Activated CD8-positive, alpha-beta memory T cell treated with anti-CD3 and anti-CD28 coated beads, Interleukin-2, amount 50 U/mL, for 4 hours (primary cell): ENCODE data around the gene WNT5A.

ENCODE experiments used
- DNase-seq: peaks from one replicate; pipeline ENCODE4 v3.0.0-alpha.2; 2020

WNT5A gene

DNA sequence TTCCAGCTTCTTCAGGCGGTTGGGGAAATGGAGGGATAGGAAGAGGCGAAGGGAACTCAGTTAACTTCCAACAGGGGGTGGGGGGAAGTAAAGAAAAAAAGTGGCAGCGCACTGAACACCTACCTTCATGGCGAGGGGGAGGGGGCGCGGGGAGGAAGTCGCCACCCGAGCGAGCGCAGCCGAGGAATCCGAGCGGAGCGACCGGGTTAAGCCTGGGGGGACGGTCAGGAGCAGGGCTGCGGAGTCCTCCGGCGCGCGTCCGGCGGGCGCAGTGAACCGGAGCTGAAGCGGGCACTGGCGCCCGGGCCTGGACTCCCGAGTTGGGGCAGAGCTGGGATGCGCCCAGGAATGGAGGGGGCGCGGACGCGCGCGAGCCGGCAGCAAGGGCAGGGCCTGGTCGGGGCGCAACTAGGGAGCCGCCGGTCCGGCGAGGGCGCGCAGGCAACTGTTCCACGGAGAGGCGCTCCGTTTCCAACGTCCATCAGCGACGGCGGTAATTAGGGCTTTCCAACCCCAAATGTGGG lies at the start of gene WNT5A:
TSS of gene WNT5A (minus strand) at position 450 of the 524 bp plus-strand sequence. CDS start at position 129, 321 bp downstream.
- DNase-seq = no peak

- no peak for DNase-seq
Observed at GRCh38 chr3:55534876-55535275, 47.8 kb upstream of the WNT5A start.

DNA sequence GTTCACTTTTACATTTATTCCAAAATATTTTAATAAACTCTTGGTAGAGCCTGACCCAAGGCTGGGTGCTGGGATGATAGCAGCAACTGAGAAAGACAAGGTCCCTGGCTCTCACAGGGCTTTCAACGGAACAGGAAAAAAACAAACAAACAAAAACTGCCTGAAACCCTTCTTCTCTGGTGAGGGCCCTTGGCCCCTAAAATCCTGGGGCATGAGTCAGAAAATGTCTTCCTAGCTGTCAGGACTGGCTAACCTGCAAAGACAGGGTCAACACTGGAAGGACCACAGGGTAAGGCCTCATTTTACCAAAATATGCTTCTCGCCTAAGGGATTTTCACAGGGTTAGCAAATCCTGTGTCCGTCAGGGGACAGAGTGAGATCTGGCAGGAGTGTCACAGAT lies 45.7 kb upstream of the WNT5A start:
- no peak for DNase-seq

GRCh38 chr3:55531321-55531720 lies 44.2 kb upstream of the WNT5A start:
- no peak for DNase-seq

GRCh38 chr3:55527361-55527760 lies 40.3 kb upstream of the WNT5A start:
- no peak for DNase-seq

DNA sequence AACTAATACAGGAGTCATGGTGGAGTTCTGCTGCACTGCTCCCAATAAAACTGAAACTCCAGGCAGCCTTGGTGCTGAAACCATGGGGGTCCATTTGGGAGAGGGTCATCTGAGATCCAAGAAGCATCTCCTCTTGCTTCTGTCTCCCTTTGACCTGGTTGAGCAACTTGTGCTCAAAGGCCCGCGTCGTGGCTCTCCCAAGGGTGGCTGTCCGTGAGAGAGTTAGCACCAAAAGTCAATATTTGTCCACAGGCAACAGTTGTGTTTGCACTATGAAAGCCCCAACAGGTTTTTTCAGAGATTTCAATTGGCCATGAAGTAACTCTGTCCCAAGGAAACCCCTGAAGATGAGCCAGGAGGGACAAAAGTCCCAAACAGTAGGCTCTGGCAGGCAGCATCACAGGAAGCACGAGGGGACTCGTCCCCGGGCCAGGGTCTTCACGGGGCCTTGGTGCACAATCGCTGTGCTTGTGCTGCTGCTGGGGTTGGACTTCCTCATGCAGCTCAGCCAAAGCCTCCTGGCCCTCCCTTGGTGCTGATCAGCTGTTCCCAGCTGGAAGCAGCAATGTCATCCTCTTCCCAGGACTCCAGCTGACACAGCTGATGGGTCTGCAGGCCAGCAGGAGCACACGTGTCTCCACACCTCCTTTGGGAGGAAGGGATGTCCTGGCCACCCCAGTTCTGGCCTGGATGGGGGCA lies 39.4 kb upstream of the WNT5A start:
- DNase-seq = no peak

DNA sequence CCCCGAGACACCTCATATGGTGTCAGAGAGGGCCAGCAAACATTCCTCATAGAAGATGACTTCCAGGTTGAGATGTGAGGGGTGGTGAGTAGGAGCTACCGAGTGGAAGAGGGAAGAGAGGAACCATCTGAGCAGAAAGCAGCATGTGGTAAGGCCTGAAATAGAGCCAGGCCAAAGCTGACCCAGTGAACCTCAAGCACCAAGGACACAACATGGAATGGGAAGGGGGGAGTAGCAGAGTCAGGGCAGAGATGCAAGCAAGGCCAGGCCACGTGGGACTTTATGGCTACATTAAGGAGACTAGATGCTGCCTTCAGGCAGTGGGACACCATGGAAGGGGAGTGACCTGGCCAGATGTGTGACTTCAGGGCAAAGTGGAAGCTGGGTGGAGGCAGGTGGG lies 38.3 kb upstream of the WNT5A start:
- DNase-seq = no peak

- DNase-seq = no peak
Observed at GRCh38 chr3:55524565-55525244, 37.6 kb upstream of the WNT5A start.

DNA sequence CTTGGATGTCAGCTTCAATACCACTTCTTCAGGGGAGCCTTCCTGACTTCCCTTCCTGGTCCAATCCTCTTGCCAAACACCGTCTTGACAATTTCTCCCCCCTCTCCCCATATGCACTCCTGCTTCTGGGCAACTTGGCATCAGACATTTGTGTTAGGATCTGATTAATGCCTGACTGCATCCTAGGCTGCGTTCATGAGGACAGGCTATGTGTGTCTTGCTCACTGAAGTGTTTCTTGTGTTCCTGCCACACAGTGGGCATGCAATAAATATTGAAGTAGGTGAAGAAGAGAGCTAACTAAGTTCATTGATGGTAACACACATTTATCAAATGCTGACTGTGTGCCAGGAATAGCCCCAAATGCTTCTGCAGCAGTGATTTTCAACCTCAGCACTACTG lies 36.4 kb upstream of the WNT5A start:
- DNase-seq = no peak

GRCh38 chr3:55521738-55522421 lies 34.8 kb upstream of the WNT5A start:
- no peak for DNase-seq

- DNase-seq = no peak
Observed at GRCh38 chr3:55521064-55521737, 34.1 kb upstream of the WNT5A start.

DNA sequence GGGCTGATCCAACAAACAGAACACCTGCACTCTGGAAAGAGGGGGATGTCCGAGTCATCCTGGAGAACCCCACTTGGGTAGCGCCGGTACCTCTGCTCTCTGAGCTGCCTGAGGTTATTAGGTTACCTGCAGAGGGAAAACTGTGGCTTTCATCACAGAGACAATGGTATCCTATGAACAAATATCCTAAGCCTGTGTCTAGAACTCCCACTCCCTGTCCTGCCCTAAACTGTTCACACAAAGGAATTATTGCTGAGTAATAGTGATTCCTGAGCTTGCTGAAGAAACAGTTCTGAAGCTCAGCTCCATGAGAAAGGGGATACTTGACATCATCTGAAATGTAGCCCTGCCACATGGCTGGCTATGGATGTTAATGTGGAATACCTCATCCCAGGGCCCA lies 31.9 kb upstream of the WNT5A start:
- no peak for DNase-seq

GRCh38 chr3:55518451-55518850 lies 31.3 kb upstream of the WNT5A start:
- no peak for DNase-seq

DNA sequence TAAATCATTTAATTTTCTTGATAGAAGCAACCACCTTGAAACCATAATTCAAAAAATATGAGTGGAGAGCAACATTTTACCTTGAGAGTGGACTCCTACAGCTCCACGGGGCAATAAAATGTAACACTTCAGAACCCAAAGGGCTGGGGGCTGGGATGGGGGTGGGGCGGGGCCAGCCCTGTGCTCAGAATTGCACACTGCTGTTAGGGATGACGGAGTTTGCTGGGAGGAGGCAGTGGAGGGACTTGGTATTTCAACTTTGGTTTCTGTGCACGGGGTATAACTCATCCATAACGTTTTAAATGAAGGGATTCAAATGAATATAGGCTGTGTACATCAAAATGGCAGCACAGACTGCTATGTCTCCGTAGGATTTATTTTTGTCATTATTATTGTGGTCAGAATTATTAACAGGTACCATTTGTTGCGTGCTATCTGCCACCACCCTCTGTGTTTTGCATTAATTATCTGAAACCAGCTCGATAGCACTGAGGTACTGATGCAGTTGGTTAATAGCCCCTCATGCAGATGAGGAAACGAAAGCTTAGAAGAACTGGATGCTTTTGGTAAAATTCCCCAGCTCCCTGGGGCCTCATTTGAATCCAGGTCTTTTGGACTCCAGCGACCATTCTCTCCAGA lies 29.4 kb upstream of the WNT5A start:
- DNase-seq = no peak

DNA sequence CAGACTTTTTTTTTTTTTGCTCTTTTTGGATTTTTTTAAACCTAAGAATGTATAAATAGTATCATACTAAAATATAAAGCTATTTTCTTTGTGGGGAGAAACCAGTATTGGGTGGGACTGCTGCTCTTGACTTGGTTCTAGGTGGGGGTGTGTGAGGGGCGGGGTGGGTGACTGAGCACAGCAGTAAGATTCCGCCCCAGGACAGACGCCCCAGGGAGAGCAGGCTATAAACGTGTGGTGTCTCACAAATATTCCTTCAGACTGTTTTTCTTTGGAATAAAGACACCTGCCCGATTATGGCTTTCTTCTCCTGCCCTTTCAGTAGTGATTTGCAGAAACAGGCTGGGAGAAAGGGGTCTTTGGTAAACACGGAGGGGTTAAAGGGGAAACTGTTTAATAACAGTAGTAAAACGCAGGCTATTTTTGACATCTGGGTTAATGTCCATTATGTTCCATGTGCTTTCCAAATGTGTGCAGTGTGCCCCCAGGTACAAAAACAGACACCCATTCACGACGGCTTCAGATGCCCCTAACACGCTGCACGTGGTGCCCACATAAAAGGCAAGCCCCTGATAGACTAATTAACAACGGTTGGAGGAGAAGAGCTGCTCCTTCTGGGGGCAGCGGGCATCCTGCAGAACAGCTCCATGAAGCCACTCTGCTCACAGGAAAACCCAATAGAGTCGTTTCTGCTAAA lies 28.6 kb upstream of the WNT5A start:
- DNase-seq = no peak

DNA sequence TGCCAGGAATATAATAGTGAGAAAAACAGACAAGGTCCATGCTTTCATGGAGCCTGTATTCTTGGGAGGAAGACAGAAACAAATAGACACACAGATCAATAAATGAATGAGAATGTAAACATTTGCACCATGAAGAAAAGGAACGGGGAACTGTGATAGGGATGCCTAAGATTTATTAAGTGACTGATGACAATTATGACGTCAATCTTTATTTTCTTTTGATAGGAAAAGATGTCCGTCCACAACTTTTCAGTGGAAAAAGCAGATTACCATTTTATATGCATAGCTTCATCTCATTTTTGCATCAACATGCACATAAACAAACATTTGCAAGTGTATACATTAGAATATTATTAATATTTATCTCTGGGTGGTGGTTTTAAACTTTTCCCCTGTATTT lies 27.9 kb upstream of the WNT5A start:
- no peak for DNase-seq

DNA sequence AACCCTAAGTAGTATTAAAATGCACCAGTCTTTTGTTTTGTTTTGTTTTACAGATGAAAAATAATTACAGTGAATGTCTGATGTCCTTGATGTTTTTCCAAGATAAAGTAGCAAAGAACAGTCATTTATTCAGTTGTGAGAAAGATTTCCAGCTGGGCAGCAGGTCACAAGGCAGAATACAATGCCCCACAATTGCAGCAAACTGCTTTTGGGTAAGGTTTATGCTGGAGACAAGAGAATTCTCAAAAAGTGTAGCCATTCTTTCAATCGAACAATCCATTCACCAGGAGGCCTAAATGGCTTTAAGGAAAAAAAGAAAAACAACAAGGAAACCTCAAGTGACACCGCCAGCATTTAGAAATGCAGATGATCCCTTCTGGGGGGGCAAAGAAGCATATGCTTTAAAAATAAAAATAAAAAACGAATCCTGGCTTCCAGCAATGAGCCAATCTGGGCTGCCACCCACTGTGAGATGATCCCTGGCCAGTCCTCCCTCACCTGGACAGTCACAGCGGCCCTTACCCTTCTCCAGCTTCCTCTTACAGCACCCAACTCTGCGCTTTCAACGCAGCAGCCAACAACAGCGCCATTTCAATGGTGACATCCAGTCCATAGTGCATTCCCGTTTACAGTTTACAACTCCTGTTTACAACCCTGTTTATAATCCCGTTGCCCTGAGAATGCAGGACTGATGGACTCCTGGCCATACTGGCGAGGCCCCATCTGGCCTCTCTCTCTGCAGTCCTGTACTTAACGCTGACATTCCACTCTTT lies 25.7 kb upstream of the WNT5A start:
- no peak for DNase-seq

DNA sequence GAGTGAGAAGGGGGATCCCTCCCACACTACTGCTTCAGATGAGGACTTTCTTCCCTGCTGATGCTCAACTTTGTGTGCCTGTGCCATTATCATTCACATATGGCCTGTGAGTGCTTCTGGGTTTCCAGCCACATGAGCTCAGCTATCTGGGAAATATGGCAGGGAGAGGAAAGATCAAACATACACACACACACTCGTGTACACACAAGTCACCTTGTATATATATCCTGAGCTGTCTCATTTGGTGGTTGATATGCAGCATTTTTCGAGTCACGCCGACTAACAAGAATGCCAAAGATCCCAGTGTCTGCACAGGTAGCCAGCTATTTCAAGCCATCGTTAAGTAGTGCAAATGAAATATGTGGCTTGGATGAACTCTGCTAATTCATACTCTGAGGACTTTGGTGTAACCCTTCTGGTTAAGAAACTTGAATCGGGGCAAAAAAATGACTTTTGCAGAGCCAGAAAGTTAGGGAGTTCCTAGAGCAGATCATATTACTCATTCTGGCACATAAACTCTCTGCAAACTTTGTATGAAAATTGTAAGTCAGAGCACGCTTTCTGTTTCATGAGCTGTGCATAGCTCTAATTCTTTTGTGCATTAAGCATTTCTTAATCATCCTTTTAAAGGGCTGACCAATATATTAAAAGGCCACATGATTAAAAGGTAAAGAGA lies 24.9 kb upstream of the WNT5A start:
- no peak for DNase-seq

- DNase-seq = no peak
Observed at GRCh38 chr3:55508335-55508734, 21.2 kb upstream of the WNT5A start.

DNA sequence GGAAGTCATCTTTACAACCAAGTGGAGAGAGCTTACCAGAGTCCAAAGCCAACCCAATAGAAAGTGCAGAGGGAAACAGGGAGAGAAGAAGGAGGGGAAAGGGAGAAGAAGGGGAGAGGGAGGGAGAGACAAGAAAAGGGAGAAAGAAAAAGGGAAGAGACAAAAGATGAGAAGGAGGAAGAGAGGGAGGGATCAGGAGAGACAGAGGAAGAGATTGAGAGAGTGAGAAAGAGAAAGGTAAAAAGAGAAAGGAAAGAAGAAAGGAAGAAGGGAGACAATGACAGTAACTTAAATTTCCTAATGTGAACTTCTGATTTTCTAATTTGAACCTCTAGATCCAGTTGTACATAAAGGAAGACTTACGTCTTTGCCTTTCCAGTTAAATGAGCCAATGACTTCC lies 20.7 kb upstream of the WNT5A start:
- DNase-seq = no peak

GRCh38 chr3:55505776-55506175 lies 18.7 kb upstream of the WNT5A start:
- DNase-seq = no peak
